ENCODE data around the gene MAML1. TPM values are rescaled to one million over a fixed set of nuclear protein-coding genes. Genes with fewer than 3 reads are reported as not detected.

MAML1 gene
- total and polyA plus RNA-seq, 2 experiments from 2014 or later: 9.6 to 43.9 TPM

- no peak overlapping the region; the same call in 1 of the 2 replicates for H3K27ac Mint-ChIP-seq
Measured at GRCh38 chr5:179799644-179799973, 67.0 kb downstream of the MAML1 start.

More at GRCh38 chr5:179799644-179799973, 67.0 kb downstream of the MAML1 start:
- ATAC-seq: no peak
- Histone ChIP-seq H3K27ac (ENCODE audit: low read depth) (no peak overlapping the region), H3K79me2 (replicated peaks; ENCODE audit: insufficient read depth) (peaks cover 10% of the 10 kb centered on the region), H2AFZ (no peak overlapping the region), H3K4me3 (no peak overlapping the region), H4K20me1 (replicated peaks; ENCODE audit: insufficient read depth) (peaks cover 16% of the 10 kb centered on the region), H3K9me2 (ENCODE audit: insufficient read depth) (no peaks in the 10 kb centered on the region), H3F3A (replicated peaks; ENCODE audit: low read depth) (peaks cover 10% of the 10 kb centered on the region), H3K27me3 (ENCODE audit: insufficient read depth) (no peaks in the 10 kb centered on the region), H3K4me2 (no peak overlapping the region), H3K36me3 (ENCODE audit: insufficient read depth) (no peaks in the 10 kb centered on the region; the same call in 1 of the 2 replicates), H3K4me1 (ENCODE audit: insufficient read depth) (peaks cover 15% of the 10 kb centered on the region)
- peaks cover 27% of the 10 kb centered on the region for H3K4me1 Mint-ChIP-seq
- peaks cover 34% of the 10 kb centered on the region for H3K36me3 Mint-ChIP-seq (ENCODE audit: low read depth)
- H3K9me3 Mint-ChIP-seq: no peaks in the 10 kb centered on the region
- no peak for TF ChIP-seq EZH2 (IDR thresholded peaks at IDR 0.05; ENCODE audit: low read depth, unreplicated experiment)
- no peak for TF ChIP-seq CREB1 (CRISPR knock-in tag; IDR thresholded peaks at IDR 0.05; ENCODE audit: low read depth)
- no peak for TF ChIP-seq ETS1 (IDR thresholded peaks at IDR 0.05)
- no peak for TF ChIP-seq ZNF462 (CRISPR knock-in tag; IDR thresholded peaks at IDR 0.05)
- no peak for TF ChIP-seq EZH2phosphoT487 (IDR thresholded peaks at IDR 0.05; ENCODE audit: unreplicated experiment)
- no peak for TF ChIP-seq STAT1 (IDR thresholded peaks at IDR 0.05; ENCODE audit: unreplicated experiment)
- TF ChIP-seq POLR2AphosphoS5 (IDR thresholded peaks at IDR 0.05; ENCODE audit: low read depth): no peak
- TF ChIP-seq NANOG (IDR thresholded peaks at IDR 0.05; ENCODE audit: borderline replicate concordance): no peak
- TF ChIP-seq ZNF331 (CRISPR knock-in tag; IDR thresholded peaks at IDR 0.05; ENCODE audit: low read depth): no peak
- TF ChIP-seq JUNB (IDR thresholded peaks at IDR 0.05; ENCODE audit: unreplicated experiment): no peak
- TF ChIP-seq ZNF114 (CRISPR knock-in tag; IDR thresholded peaks at IDR 0.05): no peak
- TF ChIP-seq REST (IDR thresholded peaks at IDR 0.05; ENCODE audit: unreplicated experiment): no peak
- no peak for TF ChIP-seq CTCF (conservative IDR thresholded peaks at IDR 0.05; ENCODE audit: low read depth in 2 of 2)
- H3K27me3 Mint-ChIP-seq (ENCODE audit: insufficient read depth, low read depth, poor library complexity): peaks cover 20% of the 10 kb centered on the region
- H3K4me3 Mint-ChIP-seq: no peak overlapping the region
- DNase-seq (ENCODE audit: low spot score): no peak

Measured in GM23338 (cell line).